Adrenal gland (tissue), 5 donors: ENCODE measurements around the gene KIF1A.
"Not testable (repeated sequence)": the region's sequence is repeated elsewhere in the genome, so short reads cannot be mapped to it uniquely, and the experiment has no call there.

Experiments
- CTCF ChIP-seq, 6 experiments: fragments of 450-650 bp in 4 of 6; fragments of 200-600 bp in 2 of 6; sonication (generic) in 1 of 6; IDR thresholded peaks; 1 replicate in 5 of 6; 2 replicates in 1 of 6; pipeline versions ENCODE4 v1.5.1 to v1.8.0; 2016 to 2021; ENCODE audit warnings: antibody characterized with exemption in 6 of 6, mild to moderate bottlenecking in 2 of 6, moderate library complexity in 1 of 6
- POLR2A ChIP-seq, 2 donors: fragments of 450-650 bp; IDR thresholded peaks; one replicate each; pipeline ENCODE4 v1.6.1; 2017; ENCODE audit warnings: antibody characterized with exemption in 2 of 2, mild to moderate bottlenecking in 2 of 2, moderate library complexity in 1 of 2
- donor health status: DM: no; HTN: no; CAD: no.

DNA sequence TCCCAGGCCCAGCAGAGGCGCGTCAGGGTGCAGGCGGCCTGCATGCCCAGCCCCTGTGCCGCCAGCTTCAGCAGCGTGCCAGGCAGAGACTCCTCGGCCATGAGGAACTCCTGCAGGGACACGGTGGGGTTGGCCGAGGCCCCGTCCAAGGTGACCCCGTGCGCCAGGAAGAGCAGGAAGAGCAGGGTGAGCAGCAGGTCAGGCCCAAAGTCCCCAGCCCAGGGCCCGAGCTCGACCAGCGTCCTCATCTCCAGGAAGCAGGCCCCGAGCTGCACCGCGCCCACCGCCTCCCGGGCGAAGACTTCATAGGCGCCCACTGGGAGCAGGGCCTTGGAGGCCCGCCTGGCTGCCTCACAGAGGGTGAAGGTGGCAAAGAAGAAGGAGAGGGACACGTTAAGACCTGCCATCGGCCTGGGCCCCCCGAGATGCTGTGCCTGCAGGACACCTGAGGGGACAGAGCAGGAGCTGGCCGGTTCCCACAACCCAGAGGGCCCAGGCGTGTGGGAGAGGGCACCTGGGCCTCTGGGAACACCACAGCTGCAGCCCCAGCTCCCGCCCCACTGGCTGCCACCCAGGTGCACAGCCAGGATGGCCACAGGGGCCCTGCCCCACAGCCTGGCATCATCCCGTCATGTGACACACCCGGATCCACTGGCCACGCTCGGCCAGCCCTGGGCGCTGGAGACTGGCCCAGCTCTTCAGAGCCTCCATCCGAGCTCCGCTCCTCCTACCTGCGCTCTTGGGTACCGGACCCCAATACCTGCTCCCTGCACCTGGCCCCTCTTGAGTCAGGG, 137.4 kb downstream of the KIF1A start, which contains the start of gene AQP12B:
- TF ChIP-seq CTCF, POLR2A (IDR thresholded peaks at IDR 0.05): not testable (repeated sequence)
